Mesodermal cell (in vitro differentiated cells): ENCODE data around the gene OOEP.

Source experiments
- H3K27ac ChIP-seq: 2 replicates; pipeline ENCODE4 v1.7.0; 2013; ENCODE audit warnings: mild to moderate bottlenecking, low read depth, low read length, moderate library complexity; ENCODE audit not compliant: severe bottlenecking
- H3K36me3 ChIP-seq: 2 replicates; pipeline ENCODE4 v1.7.1; 2013; ENCODE audit warnings: mild to moderate bottlenecking, low read length, moderate library complexity; ENCODE audit not compliant: control insufficient read depth, insufficient read depth
- H3K4me1 ChIP-seq: one replicate; pipeline ENCODE4 v1.7.1; 2013; ENCODE audit warnings: mild to moderate bottlenecking, low read length; ENCODE audit not compliant: insufficient read depth, control insufficient read depth, poor library complexity, severe bottlenecking
- H3K4me3 ChIP-seq: 2 replicates; pipeline ENCODE4 v1.7.0; 2013; ENCODE audit warnings: low read length, control low read depth, mild to moderate bottlenecking; ENCODE audit not compliant: insufficient read depth, poor library complexity, severe bottlenecking; ENCODE audit errors: extremely low read depth
- H3K9me3 ChIP-seq: 2 replicates; pipeline ENCODE4 v1.7.1; 2013; ENCODE audit warnings: mild to moderate bottlenecking, low read length, moderate library complexity; ENCODE audit not compliant: control insufficient read depth
- WGBS, 2 experiments: methylation state at CpG; one replicate each; pipeline ENCODE4 v1.1.5; 2013; ENCODE audit warnings: missing lambda C conversion rate in 2 of 2; ENCODE audit not compliant: insufficient coverage in 2 of 2; 5-methylcytosine and 5-hydroxymethylcytosine counted together

OOEP gene

GRCh38 chr6:73364549-73364948 lies 5.1 kb downstream of the OOEP start:
- WGBS, 2 experiments: 91 to 98% methylated on average over 7 to 8 of the region's 9 CpGs
- Histone ChIP-seq H3K27ac (no peak overlapping the region), H3K4me1 (no peaks in the 10 kb centered on the region), H3K36me3 (no peaks in the 10 kb centered on the region), H3K4me3 (no peak overlapping the region), H3K9me3 (no peaks in the 10 kb centered on the region)

GRCh38 chr6:73364121-73364520 lies 5.6 kb downstream of the OOEP start:
- no peaks in the 10 kb centered on the region for H3K36me3 ChIP-seq
- H3K9me3 ChIP-seq: no peaks in the 10 kb centered on the region
- H3K4me3 ChIP-seq: no peak overlapping the region
- H3K27ac ChIP-seq: no peak overlapping the region
- H3K4me1 ChIP-seq: no peaks in the 10 kb centered on the region
- WGBS, 2 experiments: 92 to 96% methylated on average over 10 to 13 of the region's 14 CpGs

- no peaks in the 10 kb centered on the region for H3K4me1 ChIP-seq
- WGBS, 2 experiments: 95 to 96% methylated on average over 23 of the region's 23 CpGs
- H3K4me3 ChIP-seq: no peak overlapping the region
- H3K36me3 ChIP-seq: no peaks in the 10 kb centered on the region
- H3K27ac ChIP-seq: no peak overlapping the region
- H3K9me3 ChIP-seq: no peaks in the 10 kb centered on the region
Observed at GRCh38 chr6:73363537-73363875, 6.2 kb downstream of the OOEP start.

- H3K27ac ChIP-seq: no peak overlapping the region
- H3K4me3 ChIP-seq: no peak overlapping the region
- H3K9me3 ChIP-seq: no peaks in the 10 kb centered on the region
- WGBS, 2 experiments: 94 to 97% methylated on average over 30 to 31 of the region's 31 CpGs
- H3K4me1 ChIP-seq: no peaks in the 10 kb centered on the region
- no peaks in the 10 kb centered on the region for H3K36me3 ChIP-seq
Observed at GRCh38 chr6:73362869-73363536, 6.7 kb downstream of the OOEP start.

- H3K4me3 ChIP-seq: no peak within 1 kb of the TSS
- H3K4me1 ChIP-seq: no peaks in the 10 kb centered on the region
- H3K36me3 ChIP-seq: no peaks in the 10 kb centered on the region
- H3K27ac ChIP-seq: no peak within 1 kb of the TSS
- 94 to 96% methylated on average over 23 of the region's 23 CpGs for whole genome bisulfite sequencing, 2 experiments
- no peaks in the 10 kb centered on the region for H3K9me3 ChIP-seq
Observed at GRCh38 chr6:73362358-73362757, 7.3 kb downstream of the OOEP start, which contains the start of gene KHDC3L. KHDC3L (plus strand) TSS chr6:73362658; CDS start chr6:73362730, 72 bp downstream.

- H3K4me3 ChIP-seq: no peak within 1 kb of the TSS
- H3K4me1 ChIP-seq: no peaks in the 10 kb centered on the region
- H3K36me3 ChIP-seq: no peaks in the 10 kb centered on the region
- WGBS, 2 experiments: 94 to 95% methylated on average over 41 to 48 of the region's 59 CpGs
- no peaks in the 10 kb centered on the region for H3K9me3 ChIP-seq
- H3K27ac ChIP-seq: no peak within 1 kb of the TSS
Observed at GRCh38 chr6:73353636-73354593, 15.8 kb downstream of the OOEP start, which contains the start of gene DPPA5. DPPA5 (minus strand) TSS chr6:73354276; CDS start chr6:73354225, 51 bp downstream.

GRCh38 chr6:73349311-73349710 lies 20.4 kb downstream of the OOEP start:
- no peaks in the 10 kb centered on the region for H3K36me3 ChIP-seq
- H3K27ac ChIP-seq: no peak overlapping the region
- no peaks in the 10 kb centered on the region for H3K9me3 ChIP-seq
- no peak overlapping the region for H3K4me3 ChIP-seq
- 10 to 30% methylated on average over 2 to 4 of the region's 6 CpGs for WGBS, 2 experiments
- no peaks in the 10 kb centered on the region for H3K4me1 ChIP-seq

GRCh38 chr6:73348550-73349204 lies 21.0 kb downstream of the OOEP start:
- H3K36me3 ChIP-seq: no peaks in the 10 kb centered on the region
- H3K4me1 ChIP-seq: no peaks in the 10 kb centered on the region
- H3K4me3 ChIP-seq: no peak overlapping the region
- H3K27ac ChIP-seq: no peak overlapping the region
- WGBS, 2 experiments: 90 to 92% methylated on average over 23 to 26 of the region's 33 CpGs
- no peaks in the 10 kb centered on the region for H3K9me3 ChIP-seq

GRCh38 chr6:73343164-73343563 lies 26.5 kb downstream of the OOEP start:
- Histone ChIP-seq H3K27ac (no peak overlapping the region), H3K36me3 (no peaks in the 10 kb centered on the region), H3K4me1 (no peaks in the 10 kb centered on the region), H3K9me3 (no peaks in the 10 kb centered on the region), H3K4me3 (no peak overlapping the region)

- H3K36me3 ChIP-seq: no peaks in the 10 kb centered on the region
- H3K4me3 ChIP-seq: no peak overlapping the region
- WGBS, 2 experiments: no CpG with 5 or more reads among the region's 5 CpGs
- no peaks in the 10 kb centered on the region for H3K4me1 ChIP-seq
- no peak overlapping the region for H3K27ac ChIP-seq
- no peaks in the 10 kb centered on the region for H3K9me3 ChIP-seq
Observed at GRCh38 chr6:73342174-73342573, 27.5 kb downstream of the OOEP start.
